IPS-11a (cell line): ENCODE results near the gene CHMP6.

Experiments
- H3K4me3 ChIP-seq: one replicate; pipeline ENCODE4 v1.5.1; 2013; ENCODE audit warnings: low read depth, low read length, control low read depth

Gene CHMP6

DNA sequence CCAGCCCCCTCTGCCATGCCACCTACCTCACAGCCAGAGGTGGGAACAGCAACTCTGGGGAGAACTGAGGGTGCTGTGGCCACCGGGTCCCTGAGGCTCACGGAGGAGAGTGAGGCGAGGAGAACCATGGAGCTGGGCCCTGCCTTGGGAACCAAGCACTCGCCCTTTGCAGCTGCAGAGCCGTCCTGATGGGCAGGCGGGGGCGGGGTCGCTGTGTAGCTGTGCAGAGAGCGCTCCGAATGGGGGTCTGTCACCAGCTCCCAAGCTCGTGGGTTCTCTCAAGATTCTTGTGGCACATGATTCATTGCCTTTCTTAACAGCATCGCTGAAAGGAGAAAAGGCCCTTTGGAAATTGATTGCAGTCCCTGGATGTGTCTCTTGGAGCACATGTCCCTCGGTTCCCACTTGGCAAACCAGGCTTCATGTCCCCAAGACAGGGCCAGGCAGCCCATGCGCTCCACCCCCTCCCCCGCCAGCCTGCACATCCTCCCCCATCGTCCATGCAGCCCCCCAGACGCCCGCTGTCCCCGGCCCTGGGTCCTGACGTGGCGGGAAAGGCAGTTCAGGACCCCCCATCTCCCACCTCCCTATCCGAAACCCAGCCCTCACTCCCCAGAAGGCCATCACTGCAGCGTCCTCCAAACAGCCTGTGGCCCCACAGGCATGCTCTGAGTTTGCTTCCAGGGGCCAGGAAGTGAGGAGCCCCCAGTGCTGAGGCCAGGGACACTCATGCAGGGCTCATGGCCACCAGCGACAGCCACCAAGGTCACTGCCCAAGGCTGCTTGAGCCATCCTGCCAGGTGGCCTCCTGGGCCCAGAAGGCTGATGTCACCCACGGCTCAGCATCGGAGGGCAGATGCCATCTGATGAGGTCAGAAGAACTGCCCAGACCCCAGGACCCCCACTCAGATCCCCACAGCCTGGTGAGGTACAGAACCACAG is 20.6 kb upstream of the CHMP6 start:
- no peak overlapping the region for H3K4me3 ChIP-seq

DNA sequence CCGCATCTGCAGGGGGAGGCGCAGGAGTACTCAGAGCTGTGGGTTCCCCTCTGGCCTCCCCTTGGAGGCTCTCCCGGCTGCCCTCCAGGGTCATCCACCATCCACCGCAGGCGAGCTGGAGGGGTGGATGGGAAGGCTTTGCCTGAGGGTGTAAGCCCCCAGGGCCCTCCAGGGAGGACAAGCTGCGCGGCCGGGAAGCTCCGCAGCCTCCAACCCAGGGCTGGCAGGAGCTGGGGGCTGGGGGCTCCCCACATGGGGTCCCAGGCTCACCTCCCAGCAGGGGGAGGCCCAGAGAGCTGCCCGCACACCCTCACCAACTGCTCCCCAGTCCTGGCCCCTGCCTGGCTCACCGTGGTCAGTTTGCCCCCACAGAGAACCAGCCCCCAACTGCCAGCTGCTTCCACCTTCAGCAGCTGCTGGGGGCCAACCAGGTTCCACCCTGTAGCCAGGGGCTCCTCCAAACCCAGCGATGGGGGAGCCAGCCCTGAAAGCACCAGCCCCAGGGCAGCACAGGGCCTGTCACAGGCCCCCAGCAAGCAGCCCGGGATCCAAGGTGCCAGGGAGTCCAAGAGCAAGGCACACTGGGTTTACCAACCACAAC is 19.8 kb upstream of the CHMP6 start:
- no peak overlapping the region for H3K4me3 ChIP-seq

DNA sequence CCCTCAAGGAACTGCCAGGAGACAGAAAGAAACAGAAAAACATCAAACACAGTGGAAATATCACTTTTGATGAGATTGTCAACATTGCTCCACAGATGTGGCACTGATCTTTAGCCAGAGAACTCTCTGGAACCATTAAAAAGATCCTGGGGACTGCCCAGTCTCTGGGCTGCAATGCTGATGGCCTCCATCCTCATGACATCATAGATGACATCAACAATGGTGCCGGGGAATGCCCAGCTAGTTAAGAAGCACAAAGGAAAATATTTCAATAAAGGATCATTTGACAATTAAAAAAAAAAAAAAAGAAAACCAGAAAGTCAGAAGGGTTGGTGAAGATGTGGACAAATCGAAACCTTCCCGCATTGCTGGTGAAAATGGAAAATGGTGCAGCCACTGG is 14.9 kb upstream of the CHMP6 start:
- no peak overlapping the region for H3K4me3 ChIP-seq

DNA sequence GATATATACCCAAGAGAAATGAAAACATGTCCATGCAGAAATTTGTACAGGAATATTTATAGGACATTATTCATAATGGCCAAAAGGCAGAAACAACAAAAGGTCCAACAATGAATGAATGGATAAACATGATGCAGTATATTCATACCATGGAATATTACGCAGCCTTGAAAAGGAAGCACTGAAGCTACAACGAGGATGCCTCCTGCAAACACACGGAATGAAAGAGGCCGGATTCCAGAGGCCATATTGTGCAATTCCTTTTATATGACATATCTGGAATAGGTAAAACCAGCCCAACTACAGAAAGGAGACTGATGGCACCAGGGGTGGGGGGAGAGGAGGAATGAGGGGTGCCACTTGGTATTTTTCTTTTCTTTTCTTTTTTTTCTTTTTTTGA is 14.5 kb upstream of the CHMP6 start:
- H3K4me3 ChIP-seq, result no peak overlapping the region

DNA sequence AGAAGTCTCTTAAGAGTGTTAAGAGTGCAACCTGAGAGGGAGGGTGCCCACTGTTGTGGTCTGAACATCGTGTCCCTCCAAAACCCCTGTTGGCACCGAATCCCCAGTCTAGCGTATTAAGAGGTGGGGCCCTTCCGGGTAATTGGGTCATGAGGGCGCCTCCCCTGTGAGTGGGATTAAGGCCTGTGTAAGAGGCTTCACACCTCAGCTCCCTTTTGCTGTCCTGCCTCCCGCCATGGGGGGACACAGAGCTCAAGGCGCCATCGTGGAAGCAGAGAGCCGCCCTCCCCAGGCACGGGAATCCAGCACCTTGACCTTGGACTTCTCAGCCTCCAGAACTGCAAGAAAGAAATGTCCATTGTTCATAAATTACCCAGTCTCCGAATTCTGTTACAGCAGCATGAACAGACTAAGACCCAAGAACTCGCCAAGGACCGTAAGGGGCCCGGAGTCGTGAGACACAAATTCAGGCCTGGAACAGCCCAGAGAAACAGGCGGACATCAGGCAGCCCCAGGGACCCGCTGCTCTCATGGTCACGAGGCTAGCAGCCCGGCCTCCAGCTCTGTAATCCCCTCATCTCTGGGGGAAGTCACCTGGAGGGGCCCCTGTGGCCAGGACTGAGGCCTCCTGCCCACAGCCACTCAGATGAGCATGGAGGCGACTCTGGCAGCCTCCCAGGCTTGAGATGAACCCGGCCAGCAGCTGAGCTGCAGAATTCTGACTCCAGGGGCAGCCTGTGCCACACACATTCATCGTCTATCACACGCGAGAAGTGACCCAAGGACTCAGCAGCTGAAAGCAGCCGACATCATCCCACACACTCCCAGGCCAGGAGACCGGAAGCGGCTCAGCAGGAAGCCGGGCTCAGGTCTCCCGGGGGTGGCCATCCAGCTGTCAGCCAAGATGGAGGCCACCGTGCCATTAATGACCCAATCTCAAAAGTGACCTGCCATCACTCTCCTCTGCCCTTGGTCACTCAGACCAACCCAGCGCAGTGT is 12.8 kb upstream of the CHMP6 start:
- no peak overlapping the region for H3K4me3 ChIP-seq

DNA sequence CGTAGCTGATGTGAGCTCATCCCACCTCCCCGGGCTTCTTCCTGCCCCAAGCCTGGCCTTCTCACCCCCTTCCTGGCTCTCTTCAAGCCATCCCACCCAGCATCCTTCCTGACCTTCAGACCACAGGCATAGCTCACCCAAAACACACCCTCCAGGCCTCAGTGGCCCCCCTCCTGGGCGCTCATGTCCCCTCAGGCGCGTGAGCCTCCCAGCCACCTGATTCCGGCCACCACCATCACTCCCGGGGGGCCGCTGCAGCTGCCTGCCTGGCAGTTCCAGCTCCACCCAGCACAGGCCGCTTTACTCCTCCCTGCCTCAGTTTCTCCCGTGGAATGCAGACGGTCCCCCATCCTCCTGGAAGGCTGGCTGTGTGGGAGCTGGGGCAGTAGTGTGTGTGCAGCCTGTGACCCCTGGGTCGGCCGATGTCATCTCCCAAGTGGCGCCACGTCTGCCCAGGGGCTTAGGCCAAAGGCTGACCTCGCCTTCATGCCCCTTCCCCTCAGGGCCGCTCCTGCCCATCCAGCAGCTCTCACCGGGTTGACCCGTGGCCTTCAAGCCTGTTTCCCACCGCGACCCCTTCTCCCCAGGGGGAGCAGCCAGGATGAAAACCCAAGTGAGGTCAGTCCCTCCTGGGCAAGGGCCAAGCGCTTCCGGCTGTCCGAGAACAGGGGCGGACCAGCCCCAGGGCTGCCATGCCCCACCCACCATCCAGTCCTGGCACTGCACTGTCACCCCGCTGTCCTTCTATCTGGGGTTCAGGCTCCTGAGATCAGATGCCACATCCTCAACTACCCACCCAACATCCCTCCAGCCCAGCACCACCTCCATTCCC is 11.9 kb upstream of the CHMP6 start:
- no peak overlapping the region for H3K4me3 ChIP-seq

DNA sequence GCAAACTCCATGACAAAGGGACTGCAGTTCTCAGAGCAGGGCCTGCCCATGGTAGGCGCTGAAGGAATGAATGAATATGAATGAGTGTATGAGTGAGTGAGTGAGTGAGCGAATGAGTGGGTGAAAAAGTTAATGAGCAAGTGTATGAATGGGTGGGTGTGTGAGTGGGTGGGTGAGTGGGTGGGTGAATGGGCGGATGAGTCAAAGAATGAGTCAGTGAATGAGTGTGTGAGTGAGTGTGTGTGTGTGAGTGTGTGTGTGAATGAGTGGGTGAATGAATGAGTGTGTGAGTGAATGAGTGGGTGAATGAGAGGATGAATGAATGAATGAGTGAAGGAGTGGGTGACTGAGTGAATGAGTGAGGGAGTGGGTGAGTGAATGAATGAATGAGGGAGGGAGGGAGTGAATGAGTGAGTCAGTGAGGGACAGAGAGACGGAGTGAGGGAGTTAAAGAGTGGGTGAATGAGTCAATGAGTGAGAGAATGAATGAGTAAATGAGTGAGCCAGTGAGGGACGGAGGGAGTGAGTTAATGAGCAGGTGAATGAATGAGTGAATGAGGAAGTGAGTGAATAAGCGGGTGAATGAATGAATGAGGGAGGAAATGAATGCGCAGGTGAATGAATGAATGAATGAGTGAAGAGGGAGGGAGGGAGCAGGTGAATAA is 11.1 kb upstream of the CHMP6 start:
- H3K4me3 ChIP-seq, result no peak overlapping the region

DNA sequence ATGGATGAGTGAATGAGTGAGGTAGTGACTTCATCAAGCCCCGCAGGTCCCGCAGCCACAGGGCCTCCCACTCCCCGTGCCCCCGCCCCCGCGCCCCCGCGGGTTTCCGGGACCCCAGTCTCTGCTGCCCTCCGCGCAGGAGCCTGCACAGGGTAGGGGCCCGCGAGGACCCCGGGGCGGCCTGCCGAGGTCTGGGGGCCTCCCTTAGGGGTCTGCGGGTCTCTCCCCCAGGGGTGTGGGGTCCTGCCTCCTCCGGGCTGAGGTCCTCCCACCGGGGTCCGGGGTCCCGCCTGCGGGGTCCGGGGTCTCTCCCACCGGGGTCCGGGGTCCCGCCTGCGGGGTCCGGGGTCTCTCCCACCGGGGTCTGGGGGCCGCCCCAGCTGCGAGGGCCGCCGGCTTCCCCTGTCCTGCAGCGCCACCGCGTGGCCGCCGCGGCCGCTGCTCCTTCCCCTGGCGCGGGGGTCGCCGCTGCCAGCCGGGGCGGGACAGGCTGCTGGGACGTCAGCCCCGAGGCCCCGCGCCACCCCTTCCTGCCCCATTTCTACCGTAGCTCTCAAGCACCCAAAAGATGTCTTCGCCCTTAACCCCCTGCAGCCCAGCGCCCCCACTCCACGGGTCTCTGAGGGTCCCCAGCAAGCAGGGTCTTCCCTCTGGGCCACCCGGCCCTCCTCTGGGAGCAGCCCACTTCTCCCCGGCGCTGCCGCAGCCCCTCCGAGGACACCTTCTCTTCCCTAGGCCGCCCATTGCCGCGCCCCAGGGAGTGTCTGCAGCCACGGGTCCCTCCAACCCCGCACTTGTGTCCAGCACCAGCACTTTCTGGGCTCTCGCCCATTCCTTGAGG is 10.4 kb upstream of the CHMP6 start:
- peak overlapping the region; percentile 8 for H3K4me3 ChIP-seq

DNA sequence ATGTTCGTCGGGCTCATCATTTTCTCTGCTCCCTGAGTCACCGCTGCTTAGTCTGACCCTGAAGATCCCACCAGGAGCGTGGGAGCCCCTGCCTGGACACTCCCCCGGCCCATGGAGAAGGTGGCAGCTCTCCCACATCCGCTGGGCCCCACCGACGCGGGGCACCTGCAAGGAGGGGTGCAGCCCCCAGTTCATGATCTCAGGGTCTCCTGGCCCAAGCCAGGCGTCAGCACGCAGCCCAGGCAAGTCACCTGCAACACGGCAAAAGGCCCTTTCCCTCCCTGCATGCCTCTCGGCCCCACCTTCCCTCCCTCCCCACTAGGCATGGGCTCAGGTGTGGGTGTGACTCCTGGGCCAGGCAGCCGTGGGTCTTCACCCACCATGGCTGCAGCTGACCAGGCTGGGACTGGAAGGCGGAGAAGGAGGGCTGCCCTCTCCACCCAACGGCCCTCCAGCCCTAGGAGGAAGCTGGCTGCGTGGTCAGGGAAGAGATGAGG is 9.7 kb upstream of the CHMP6 start:
- H3K4me3 ChIP-seq, result no peak overlapping the region

DNA sequence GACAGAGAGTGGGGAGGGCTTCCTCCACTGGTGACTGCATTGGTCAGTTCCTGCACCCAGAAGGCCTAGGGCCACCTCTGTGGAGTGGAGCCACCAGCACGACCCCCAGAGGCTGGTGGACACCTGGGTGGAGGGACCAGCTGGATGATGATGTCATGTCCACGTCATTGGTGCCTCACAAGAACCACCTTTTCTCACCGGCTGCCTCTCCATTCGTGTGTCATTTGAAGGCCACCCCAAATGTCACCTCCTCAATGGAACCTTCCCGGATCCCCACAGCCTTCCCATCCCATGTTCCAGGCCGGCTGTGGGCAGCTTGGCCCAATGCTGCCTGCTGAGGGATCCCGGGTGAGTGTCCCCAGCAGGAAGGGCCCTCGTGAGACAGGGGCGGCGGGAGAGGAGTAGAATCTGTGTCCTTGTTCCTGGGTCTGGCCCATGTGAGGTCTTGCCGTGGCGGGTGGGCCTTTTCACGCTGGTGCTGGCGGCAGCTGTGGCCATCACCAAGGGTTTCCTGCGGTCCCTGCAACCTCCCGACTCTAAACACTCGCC is 9.1 kb upstream of the CHMP6 start:
- no peak overlapping the region for H3K4me3 ChIP-seq

DNA sequence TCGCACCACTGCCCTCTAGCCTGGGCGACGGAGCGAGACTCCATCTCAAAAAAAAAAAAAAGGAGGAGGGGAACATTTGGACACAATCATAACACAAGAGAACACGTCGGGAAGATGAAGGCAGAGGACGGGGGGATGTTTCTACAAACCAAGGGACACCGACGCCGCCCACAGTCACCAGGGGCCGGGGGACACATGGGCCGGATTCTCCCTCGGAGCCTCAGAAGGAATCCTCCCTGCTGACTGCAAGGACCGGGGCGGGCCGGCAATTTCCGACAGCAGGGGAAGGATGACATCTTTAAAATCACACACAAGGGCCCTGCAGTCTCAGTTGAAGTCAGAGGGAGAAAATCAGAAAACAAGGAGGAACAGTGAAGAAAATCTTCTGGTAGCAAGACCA is 8.1 kb upstream of the CHMP6 start:
- no peak overlapping the region for H3K4me3 ChIP-seq

DNA sequence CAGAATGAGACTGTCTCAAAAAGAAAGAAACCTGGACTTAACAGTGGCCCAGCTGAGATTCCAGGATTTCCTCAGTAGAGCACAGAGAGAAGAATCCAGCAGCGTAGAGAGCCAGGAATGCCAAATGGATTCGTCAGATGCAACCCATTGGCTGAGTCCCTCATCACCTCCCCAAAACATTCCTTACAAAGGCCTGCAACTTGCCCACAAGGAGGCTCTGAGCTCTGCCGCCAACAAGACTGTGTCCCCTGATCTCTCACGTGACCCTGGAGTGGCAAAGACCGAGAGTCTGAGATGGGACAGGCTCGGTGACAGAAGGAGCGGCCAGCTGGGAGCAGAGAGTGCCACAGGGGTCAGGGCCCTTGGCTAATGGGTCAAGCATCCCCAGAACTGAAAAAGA is 6.9 kb upstream of the CHMP6 start:
- no peak overlapping the region for H3K4me3 ChIP-seq

DNA sequence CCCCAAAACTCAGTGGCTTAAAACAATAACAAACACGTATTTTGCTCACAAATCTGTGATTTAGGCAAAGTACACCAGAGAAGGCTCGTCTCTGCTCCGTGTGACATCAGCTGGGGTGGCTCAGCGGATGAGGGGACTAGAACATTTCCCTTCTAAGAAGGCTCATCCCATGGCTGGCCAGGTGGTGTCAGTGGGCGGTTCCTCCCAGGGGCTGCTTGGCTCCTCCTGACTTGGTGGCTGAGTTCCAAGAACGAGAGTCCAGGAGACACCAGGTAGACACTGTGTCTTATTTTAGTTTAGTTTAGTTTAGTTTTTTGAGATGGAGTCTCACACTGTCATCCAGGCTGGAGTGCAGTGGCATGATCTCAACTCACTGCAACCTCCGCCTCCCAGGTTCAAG is 5.6 kb upstream of the CHMP6 start:
- no peak overlapping the region for H3K4me3 ChIP-seq

DNA sequence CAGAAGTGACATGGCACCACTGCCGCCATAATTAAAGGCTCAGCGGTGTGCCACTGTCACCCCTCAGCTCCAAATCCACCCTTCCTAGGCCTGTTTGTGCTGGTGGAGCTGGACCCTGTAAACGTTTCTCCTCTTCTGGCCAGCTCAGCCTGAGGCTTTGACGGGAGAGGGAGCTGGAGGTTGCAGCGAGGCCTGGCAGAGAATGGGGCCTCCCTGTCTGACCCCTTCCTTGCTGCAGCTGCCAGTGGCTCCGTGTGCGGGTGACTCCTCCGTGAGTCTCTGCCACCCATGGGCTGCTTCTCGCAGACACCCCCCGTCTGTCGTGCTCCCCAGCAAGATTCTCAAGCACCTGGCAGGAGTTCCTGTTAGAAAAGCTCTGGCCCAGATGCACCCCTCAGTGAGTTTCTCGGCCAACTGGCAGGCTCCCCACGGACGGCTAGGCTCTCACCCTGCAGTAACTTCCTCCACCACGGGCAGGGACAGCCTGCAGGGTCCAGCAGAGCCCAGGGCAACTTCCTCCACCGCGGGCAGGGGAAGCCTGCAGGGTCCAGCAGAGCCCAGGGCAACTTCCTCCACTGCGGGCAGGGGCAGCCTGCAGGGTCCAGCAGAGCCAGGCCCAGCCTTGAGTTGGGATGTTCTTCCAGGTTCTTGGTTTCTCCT is 4.7 kb upstream of the CHMP6 start:
- no peak overlapping the region for H3K4me3 ChIP-seq

DNA sequence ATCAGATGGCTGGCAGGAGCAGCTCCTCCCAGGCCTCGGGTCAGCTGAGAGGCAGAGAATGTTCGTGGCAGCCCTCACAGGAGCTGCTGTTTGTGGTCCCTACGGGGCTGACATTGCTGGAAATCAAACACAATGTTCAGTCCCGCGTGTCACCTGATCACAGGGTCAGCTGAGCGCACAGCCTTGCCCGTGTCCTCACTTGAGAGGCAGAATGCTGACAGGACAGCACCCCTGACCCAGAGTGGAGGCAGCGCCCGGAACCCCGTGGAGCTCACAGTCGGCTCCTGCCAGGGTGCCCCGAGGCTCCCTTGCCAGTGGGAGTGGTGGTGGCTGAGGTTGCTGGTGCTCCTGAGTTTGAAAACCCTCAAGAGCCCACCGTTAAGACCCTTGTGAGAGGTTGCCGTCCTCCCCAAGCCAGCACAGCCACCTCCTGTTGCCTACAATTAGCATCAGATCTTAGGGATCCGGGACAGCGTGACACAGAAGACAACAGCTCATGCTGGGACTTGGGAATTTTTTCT is 3.6 kb upstream of the CHMP6 start:
- H3K4me3 ChIP-seq, result no peak overlapping the region

DNA sequence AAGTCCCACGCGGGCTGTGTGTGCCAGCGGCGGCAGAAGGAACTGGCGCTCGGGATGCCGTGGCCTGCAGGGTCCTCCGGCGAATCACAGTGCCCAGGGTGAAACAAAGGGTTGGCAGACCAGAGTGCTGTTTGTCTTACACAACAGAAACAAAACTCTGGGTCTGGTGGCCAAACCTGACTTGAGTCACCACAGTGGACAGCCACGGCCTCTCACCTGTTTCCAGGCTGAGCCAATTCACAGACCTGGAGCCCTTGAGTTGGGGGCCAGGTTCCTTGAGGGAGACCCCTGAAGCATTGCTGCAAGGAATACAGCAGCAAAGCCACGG is 2.1 kb upstream of the CHMP6 start:
- H3K4me3 ChIP-seq, result no peak overlapping the region

DNA sequence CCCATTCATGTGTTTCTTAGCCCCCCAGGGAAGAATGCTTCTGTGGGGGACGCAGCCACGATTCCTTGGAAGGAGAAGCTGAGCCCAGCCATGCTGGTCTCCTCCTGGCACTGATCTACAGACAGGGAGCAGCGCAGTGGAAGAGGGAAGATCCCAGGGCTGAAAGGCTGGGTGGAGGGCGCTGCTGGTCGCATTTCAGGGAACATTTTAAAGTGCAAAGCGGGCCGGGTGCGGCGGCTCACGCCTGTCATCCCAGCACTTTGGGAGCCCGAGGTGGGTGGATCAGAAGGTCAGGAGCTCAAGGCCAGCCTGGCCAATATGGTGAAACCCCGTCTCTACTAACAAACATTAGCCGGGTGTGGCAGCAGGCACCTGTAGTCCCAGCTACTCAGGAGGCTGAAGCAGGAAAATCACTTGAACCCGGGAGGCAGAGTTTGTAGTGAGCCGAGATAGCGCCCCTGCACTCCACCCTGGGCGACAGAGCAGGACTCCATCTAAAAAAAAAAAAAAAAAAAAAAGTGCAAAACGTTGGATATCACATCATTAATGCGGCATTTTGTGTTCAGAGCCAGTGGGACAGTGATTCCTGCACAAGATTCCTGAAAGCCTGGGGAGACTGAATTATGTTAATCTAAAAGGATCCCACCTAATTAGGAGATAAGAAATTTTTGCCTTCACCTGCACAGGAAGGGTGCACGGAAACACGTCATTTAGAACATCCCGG is 558 bp upstream of the CHMP6 start:
- peak overlapping the region; percentile 54 for H3K4me3 ChIP-seq
